HUDEP-2 (cell line): ENCODE results near the gene DNM3.

ENCODE experiments used
- DNase-seq, 76 experiments: peaks; one replicate each; lab custom pipeline; 2025; ENCODE audit not compliant: unreplicated experiment in 76 of 76; lab: John Stamatoyannopoulos, UW

The DNM3 gene

DNA sequence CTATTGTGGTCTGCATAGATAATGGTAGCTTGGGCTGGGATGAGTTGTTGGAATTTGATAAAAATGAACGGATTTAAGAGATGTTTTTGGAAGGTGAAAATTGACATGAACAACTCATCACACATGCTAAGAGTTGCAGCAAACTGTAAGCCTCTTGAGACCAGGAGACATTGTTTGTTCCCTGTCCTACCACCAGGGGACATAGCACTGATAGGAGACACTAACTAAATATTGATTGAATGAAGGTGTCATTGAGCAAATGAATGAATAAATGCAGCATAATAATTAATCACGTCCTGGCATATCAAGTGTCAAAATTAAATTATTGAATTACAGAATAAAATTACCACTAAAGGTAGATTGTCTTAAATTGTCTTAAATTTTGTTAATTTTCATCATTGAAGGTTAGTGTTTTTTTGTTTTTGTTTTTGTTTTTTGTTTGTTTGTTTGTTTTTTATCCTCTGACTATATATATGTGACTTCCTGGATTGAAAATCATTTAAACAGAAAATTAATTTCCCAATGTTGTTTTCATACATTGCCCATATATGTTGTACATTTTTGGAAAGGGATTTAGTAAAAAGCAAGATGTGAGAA, 293.9 kb downstream of the DNM3 start:
- peak in 9 of 76 experiments; percentile 1 to 21 (median 6) for DNase-seq

DNA sequence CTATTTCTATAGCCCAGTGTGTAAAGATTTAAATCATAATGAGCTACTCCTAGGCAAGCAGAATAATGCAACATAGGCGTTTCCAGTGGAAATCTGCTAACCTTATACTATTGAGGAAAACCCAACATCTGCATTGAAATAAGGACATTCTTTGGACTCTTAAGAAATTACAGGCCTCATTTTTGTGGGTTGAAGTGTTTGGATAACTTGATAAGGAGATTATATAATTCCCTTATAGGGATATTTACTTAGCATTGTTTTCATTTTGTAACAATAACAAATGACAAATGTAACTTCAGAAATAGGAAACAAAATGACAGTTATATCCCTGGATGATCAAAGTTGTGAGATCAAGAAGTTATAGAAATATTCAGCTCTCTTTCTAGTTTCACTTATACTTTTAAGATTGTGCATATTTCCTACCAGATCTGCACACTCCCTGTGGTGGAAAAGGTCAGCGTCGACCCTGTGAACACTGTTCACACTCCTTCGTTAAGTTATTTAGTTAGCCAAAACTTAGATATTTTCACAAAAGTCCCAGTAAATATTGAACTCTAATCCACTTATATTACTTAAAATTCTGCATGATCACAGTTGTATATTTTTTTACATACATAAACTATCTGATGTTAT, 294.8 kb downstream of the DNM3 start:
- no peak for DNase-seq

DNA sequence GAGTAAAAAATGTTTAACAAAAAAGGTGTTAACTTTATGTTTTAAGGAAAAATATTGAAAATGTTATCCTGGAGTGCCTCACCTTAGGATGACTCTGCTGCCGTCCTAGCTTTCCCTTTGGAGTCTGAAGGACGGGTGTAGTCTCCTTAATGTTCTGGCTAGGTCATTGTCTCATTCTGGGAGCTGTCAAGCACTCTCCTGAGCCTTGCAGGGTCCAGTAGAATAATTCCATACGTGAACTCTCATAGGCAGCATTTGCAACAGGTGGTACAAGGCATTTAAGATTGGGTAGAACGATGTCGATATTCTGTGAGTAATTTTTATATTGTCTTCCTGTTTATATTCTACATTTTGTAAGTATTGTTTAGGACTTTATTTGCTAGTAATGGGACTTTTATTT, 295.6 kb downstream of the DNM3 start:
- DNase-seq = no peak

DNA sequence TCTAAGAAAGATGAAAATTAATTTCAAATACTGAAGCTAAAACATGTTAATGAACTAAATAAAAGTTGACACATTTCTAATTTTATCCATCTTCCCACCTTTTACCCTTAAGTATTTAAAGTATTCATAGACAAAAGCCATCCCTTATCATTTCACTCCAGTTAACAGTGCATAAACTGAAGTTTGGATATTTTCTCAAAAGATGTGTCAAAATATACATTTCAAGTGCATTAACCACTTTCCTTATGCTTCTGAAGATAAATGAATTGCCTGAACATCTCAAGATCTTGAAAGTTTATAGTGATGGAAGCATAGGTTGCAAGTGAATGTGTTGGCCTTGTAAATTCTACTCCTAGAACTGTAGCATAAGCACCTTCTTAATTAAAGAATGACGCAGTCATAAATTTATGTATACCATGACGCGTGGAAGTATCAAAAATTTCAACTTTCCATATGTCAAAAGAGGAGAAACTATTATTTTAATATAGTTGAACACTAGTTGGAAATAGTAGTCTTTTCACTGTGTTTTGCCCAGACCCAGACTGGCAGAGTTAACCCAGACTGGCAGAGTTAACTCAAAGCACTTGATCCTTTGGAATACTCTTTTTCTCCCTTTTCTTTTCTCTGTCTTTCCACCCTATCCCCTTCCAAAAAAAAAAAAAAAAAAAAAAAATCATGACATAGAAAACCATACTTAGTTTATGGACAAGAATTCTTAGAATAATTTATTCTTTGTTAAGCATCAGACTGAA, 296.6 kb downstream of the DNM3 start:
- no peak for DNase-seq

DNA sequence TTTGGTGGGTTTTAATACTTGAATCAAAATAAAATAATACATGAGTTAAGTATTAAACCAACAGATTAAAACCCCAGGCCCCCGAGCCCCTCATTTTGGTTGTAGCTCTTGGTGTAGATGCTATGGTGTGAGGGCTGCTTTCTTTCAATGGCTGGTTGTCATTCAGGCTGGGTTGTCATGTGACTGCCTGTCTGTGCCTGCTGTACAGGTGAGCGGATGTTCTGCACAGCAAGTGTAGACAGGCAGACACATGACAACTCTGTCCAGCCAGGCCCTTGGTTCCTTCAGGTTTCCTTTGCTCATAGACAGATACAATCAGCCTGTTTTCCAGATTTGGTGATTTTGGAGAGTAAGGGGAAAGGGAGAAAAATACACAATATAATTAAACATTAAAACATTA, 297.3 kb downstream of the DNM3 start:
- DNase-seq = no peak

DNA sequence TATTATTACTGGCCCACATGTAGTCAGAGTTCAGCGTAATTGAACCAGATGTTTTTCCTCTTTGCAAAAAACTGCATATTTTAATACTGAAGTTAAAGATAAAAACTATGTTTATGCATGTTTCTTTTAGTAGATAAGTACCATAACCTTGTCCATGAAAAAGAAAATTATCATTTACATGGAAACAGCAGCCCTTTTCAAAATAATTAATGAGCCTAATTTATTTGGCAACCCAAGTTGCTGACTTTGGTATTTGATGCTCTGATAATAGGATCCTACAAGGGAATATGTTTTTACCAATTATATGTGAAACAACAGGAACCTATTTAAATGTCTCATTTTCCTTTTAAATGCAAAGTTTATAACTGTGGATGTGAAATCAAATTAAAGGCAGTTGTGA, 297.9 kb downstream of the DNM3 start:
- DNase-seq = no peak

DNA sequence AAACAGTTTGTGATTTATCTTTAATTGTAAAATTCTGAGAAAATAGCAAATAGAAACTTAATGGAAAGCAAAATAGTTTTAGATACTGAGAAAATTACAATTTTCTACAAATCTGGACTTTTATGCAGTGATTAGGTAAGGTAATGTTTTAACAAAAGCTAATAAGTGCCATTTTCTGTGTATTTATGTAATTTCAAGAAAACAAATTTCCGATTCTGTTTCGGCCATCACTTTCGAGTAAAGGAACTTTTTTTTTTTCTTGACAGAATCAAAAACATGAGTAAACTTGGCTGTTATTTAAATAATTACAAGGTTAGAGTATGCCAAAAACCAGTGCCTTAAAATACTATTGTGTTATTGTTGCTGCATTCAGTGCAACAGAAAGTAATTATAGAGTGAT, 298.8 kb downstream of the DNM3 start:
- no peak for DNase-seq

DNA sequence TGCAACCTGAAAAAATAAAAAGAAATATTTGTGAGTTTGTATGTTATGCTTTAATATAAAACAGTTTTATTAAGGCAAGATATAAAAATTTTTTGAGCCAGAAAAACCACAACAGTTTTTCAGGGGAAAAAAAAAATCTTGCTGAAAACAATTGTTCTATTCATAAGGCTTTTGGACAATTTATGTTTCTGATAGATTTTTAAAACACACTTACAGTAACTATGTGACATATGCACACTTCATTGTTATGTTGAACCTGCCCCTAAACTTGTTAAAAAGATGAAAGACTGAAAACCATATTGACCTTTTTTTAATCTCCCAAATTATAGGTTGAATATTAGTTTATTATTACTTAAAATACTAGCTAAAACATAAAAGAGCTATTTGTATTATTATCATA, 299.3 kb downstream of the DNM3 start:
- no peak for DNase-seq

DNA sequence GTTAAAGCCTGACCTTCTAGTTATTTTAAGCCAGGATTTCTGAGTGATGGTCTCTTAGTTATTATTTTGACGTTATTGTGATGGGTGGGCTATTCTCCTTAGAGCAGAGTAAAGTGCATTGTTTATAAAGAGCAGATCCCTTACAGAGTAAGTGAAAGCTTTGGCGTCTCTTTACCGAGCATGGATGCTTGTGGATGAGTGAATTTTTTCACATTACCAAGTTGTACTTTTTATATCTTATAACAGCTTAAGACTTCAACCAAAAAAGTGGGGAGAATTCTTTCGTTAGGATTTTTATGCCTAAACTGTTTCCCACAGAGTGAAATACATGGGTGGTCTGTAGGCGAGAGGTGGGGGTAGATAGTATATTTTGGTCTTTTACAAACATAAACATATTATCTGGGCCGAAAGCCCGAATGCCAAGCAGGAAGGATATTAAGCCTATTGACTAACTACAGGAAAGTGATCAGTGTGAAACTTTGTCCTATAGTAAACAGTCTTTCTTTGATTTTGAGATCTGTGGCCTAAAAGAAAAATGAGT, 300.1 kb downstream of the DNM3 start:
- no peak for DNase-seq

DNA sequence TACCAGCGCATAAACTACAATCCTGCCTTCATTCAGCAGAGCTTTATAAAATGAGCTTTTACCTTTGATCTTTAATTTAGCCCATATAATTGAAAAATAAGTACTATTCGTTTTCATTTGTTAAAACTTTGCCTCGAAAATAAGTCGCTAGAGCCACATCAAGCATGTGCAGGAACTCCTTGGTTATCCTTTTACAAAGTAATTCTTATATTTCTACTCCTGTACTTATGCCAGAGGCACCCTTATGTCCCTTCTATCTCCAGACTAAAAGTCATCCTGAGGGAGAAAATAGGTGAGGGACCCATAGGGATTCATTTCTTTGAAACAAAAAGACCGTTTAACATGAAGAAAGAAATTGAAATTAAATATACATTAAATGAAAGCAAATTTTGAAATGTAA, 301.0 kb downstream of the DNM3 start:
- DNase-seq = no peak

DNA sequence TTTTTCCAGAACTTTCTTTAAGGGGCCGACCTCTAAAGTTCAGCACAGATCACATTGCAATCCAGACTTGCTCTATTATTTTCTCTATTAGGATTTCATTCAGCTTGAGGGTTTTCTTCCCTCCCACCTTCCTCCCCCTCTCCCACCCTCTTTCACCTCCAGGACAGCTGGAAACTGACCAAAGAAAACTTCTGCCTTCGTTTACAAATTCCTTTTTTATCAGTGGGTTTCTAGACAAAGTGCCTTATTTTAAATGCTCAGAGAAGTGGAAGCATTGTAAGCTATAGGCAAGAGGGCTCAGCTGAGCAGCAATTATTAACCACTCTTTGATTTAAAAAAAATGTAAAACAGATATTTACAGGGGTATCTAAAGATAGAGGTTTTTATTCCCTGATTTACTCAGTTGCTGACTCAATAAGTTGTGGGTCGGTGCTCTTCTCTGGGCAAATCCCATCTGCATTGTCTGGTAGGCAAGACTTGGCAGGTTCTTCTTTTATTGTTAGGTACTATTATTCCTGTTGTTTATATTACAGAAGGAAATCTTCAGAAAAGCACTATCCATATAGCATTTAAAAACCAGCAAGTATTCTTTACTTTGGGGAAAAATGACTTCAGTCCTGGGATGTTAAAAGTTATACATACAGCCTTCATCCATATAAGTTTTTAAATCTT, 302.2 kb downstream of the DNM3 start:
- peak in 1 of 76 experiments; percentile 0 for DNase-seq

DNA sequence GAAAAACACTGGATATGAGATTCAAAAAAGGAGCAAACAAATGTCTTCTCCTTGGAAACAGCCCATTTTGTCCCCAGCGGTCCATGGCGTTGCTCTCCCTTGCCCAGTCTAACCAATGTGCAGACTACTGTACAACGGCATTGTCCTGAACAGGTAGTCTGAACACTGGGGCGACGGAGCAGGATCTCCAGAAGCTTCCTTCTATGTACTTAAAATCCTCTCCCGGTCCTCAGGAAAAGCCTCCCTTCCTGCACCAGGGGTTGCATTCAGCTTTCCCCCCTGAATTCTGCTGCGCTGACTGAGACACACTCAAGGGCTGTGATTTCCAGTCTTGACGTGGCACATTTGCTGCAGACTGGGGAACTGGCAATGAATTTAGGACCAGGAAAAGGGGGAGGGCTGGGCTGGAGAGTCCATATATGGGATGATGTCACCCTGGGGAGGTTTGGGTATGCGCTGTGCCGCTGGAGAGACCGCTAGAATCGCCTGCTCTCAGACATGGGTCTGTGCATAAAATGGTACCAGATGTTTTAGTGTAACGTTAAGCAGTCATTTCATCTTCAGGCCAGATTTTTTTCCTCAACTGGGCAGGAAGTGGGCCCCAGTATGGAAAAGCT, 303.3 kb downstream of the DNM3 start:
- DNase-seq = no peak

DNA sequence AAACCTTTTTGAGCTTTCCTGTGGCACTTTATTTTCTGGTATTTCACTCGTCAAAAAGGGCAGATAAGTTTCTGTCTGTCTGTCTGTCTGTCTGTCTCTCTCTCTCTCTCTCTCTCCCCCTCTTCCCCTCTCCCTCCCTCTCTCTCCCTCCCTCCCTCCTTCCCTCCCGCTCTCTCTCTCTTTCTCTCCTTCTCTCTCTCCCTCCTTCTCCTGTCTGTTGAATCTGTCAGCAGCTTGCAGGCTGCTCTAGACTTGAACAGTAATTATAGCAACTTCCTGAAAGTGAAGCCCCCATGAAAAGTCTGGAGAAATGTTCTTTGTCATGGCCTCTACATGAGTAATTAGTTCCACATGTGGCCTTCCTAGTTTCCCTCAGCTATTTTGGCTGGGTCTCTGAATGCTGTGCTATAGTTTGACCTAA, 303.9 kb downstream of the DNM3 start:
- DNase-seq = no peak

DNA sequence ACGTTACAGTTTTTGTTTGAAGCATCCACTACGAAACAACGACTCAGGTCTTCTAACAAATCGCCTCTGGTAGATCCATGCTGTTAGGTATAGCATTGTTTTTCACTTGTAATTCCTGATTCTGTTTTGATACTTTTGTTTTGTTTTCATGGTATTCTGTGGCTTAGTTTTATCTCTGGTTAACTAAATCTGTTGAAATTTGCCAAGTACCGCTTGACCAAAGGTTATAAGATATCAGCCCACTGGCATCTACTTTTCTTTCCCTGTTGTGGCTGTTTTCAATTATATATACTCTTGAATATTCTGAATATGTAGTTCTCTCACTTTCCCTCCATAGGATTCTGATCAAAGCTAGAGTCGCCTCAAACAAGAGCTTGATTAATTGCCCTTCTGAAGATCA, 304.4 kb downstream of the DNM3 start:
- DNase-seq = no peak

DNA sequence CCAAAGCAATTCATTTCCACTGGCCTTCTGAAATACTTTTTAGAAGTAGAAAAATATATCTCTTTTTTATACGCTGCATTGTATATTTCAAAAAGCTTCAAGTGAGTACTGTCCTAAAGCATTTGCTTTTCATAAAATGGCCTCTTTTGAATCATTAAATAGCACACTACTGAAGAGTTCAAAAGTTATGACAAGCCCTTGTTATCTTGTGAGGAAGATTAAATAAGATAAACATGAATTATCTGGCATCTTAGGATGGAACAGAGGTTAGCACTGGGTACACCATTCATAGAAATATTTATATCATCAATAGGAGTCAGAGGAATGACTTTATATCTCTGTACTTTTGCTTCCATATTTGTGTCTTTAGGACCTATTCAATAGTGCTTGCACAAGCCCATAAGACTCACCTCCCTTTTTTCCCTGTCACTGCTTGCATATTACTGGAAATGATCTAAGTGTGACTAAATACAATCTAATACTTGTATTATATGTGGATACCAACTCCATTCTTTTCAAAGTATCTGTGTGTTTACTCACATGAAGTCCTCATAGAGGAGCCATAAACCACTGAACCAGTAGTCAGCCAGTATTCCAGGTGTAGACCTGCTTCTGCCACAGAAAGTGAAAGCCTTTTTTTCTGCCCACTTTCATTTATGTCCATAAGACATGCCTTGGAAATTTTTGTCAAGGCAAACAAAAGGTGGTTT, 305.0 kb downstream of the DNM3 start:
- no peak for DNase-seq

DNA sequence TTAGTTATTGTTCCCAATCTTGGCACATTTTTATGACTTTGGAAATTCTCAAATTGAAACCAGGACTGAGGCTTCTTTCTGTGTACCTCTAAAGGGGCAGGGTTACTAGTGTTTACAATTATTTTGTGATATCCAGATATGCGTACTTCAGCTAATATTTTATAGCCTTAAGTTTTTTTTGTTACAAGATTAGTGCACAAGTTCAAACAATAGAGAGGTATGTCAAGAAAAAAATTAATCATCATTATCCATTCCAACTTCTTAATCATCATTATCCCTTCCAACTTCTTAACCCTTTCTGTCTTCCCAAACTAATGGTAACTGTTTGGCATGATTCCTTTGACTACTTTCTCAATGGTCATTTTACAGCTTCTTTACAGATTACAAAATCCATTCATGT, 306.2 kb downstream of the DNM3 start:
- no peak for DNase-seq

DNA sequence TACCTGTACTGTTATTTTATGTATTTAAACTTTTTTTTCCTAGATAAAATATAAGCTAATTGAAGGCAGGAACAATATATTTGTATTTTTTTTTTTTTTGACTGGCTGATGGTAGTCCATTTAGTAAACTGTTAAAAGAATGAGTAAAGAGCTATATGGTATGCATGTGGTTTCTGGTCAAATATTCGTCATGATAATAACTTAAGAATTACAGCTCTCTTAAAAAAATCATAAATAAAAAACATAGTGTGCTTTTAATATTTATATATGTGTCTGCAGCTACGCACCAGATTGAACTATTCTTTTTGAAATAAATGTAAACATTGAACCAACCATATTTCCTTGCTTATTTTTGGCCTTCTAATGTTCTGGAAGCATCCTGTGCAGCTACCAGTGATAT, 306.9 kb downstream of the DNM3 start:
- DNase-seq = no peak

DNA sequence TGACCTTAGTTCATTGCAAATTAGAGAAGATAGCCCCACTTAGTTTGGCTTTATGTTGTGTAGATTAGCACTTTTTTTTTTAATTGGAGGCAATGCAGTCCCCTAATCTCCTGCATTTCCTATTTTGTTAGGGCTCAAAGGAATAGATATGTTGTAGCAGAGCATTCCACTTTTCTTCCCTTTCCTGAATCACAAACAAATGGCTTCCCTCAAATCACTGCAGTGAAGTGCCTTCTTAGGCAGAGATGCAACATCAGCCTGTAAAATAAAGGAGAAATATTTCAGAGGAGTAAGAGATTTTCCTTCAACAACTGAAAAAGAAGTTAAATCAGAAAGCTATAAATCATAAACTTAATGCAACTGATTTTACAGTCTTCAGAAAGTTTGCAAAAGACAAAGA, 307.4 kb downstream of the DNM3 start:
- no peak for DNase-seq

DNA sequence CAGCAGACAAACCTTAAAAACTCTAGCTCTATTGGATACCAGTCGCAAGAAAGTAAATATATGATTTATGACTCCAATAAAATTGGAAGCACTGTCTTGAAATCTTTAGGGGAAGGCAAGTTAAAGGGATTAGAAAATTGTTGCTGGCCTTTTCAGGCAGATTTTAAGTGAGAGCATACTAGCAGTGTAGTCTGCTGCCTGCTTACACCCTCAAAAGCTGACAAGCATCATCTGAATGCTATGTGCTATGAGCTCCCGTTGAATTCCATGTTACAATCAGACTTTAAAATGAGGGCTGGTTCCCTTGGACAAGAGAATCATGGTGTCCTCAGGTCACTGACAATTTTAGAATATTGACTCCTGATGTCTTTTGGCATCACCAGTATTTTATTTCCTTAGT, 308.0 kb downstream of the DNM3 start:
- DNase-seq = no peak

DNA sequence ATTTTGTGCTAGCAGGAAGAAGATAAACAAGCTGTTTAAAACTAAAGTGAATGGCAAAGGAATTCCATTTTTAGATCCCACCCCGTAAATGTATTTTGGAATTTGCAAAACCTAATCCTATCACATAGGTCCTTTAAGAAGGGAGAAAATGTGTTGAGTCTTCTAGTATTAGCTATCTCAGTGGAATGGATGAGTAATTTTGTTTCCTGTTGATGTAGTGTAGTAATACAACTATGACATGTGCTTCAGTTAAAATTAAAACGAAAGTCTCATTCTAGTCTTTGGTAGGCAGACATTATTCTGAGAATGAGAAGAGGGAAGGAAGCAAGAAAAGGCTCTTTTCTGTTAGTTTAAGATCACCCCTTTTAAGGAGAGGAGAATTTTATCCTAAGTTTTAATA, 313.3 kb downstream of the DNM3 start:
- DNase-seq = no peak
